Spleen (tissue), 11 donors: ENCODE data around the gene OGN. TPM values are rescaled to one million over a fixed set of nuclear protein-coding genes. Genes with fewer than 3 reads are reported as not detected.

Source experiments
- DNase-seq: peaks from one replicate; pipeline ENCODE4 v3.0.0-alpha.2; 2020
- H3K27ac ChIP-seq, 8 donors: fragments of 200-600 bp; sonication (generic) in 7 of 8; 1 replicate in 4 of 8; 2 replicates in 4 of 8; pipeline versions ENCODE4 v1.5.0 to v1.8.0; 2016 to 2021; ENCODE audit warnings: inconsistent platforms in 4 of 8, mild to moderate bottlenecking in 4 of 8, moderate library complexity in 1 of 8
- H3K27me3 ChIP-seq, 7 donors: fragments of 200-600 bp; sonication (generic) in 6 of 7; replicated peaks in 1 of 7; 1 replicate in 4 of 7; 2 replicates in 3 of 7; pipeline versions ENCODE4 v1.5.0 to v1.8.0; 2016 to 2021; ENCODE audit warnings: inconsistent platforms in 3 of 7, mild to moderate bottlenecking in 1 of 7
- H3K36me3 ChIP-seq, 6 donors: fragments of 200-600 bp; sonication (generic) in 5 of 6; 1 replicate in 4 of 6; 2 replicates in 2 of 6; pipeline versions ENCODE4 v1.5.0 to v1.8.0; 2016 to 2021; ENCODE audit warnings: inconsistent platforms in 2 of 6
- H3K4me1 ChIP-seq, 6 donors: fragments of 200-600 bp; sonication (generic) in 5 of 6; 1 replicate in 3 of 6; 2 replicates in 3 of 6; pipeline versions ENCODE4 v1.5.0 to v1.8.0; 2016 to 2021; ENCODE audit warnings: inconsistent platforms in 3 of 6
- H3K4me3 ChIP-seq, 8 donors: fragments of 200-600 bp; sonication (generic) in 7 of 8; 1 replicate in 4 of 8; 2 replicates in 4 of 8; pipeline versions ENCODE4 v1.5.0 to v1.8.0; 2016 to 2021; ENCODE audit warnings: inconsistent platforms in 4 of 8, mild to moderate bottlenecking in 4 of 8, moderate library complexity in 2 of 8
- H3K9me3 ChIP-seq, 8 donors: fragments of 200-600 bp; sonication (generic) in 7 of 8; 1 replicate in 4 of 8; 2 replicates in 4 of 8; pipeline versions ENCODE4 v1.5.0 to v1.8.0; 2016 to 2021; ENCODE audit warnings: inconsistent platforms in 4 of 8
- CTCF ChIP-seq, 11 experiments: fragments of 200-600 bp in 7 of 11; fragments of 450-650 bp in 4 of 11; sonication (generic) in 4 of 11; IDR thresholded peaks in 8 of 11; conservative IDR thresholded peaks in 3 of 11; 1 replicate in 7 of 11; 2 replicates in 4 of 11; pipeline versions ENCODE4 v1.4.0 to v1.8.0; 2016 to 2021; ENCODE audit warnings: antibody characterized with exemption in 11 of 11, inconsistent platforms in 4 of 11, mild to moderate bottlenecking in 1 of 11
- POLR2A ChIP-seq, 3 donors: fragments of 450-650 bp; IDR thresholded peaks; one replicate each; pipeline ENCODE4 v1.5.1; 2017; ENCODE audit warnings: antibody characterized with exemption in 3 of 3, mild to moderate bottlenecking in 1 of 3
- POLR2AphosphoS5 ChIP-seq, 3 donors: sonication (generic); formaldehyde crosslinking; IDR thresholded peaks; one replicate each; pipeline ENCODE4 v1.5.1; 2017; ENCODE audit warnings: antibody characterized with exemption in 3 of 3
- WGBS, 5 donors: extraction: QIAGEN DNeasy Blood & Tissue Kit in 3 of 5; methylation state at CpG; one replicate each; pipeline versions ENCODE4 v1.1.5 to v1.1.7; 2013 to 2018; 5-methylcytosine and 5-hydroxymethylcytosine counted together
- intact Hi-C: fragments of 100-400 bp; cut with DNase I; formaldehyde crosslinking; loops from one replicate; pipeline ENCODE4 v1.15.0; 2023; ENCODE audit warnings: low total_unique reads
- polyA plus RNA-seq, 3 donors: library from polyadenylated mRNA; stranded (reverse); fragments of 200-250 nt; gene quantifications; one replicate each; pipeline ENCODE4 v1.2.1, GENCODE V29; 2013
- total RNA-seq, 7 donors: library from RNA; depleted of rRNA in 3 of 7; stranded (reverse); fragments of >200 nt in 3 of 7; fragmentation: NEBNext Ultra II Directional in 4 of 7; extraction: Animal tissue kit (Norgen Biotek cat#: 25700) in 4 of 7; gene quantifications; one replicate each; pipeline versions ENCODE4 v1.1.0 to v1.2.1, GENCODE V29; 2016 to 2021
- donor health status: healthy with polysubstance abuse.
- donor health status: DM: no; HTN: no; CAD: no; lungs with moderate emphysema.
- donor health status: DM: no; HTN: no; CAD: no.
- donor health status: Bipolar disorder and iron deficiency.
- donor health status: healthy.
- donor health status: DM: no; HTN: no; CAD: no.
- donor health status: DM: yes; HTN: yes; CAD: no.

Gene OGN
- total and polyA plus RNA-seq, 10 donors, result 0.14 to 1.3 (median 0.57) TPM; not detected in 1

- 78 to 92% (median 87%) methylated on average over 5 of the region's 5 CpGs for WGBS, 5 donors
- no peaks in the 10 kb centered on the region for H3K27me3 ChIP-seq
- no peaks in the 10 kb centered on the region for H3K36me3 ChIP-seq
- DNase-seq, result no peak
- intact Hi-C loops, result loop anchor here (10.0 kb wide), 1 partner anchor 298 kb away; no protein-coding TSS in a partner anchor
- H3K4me1 ChIP-seq, result no peaks in the 10 kb centered on the region
- no peak for TF ChIP-seq POLR2AphosphoS5 (IDR thresholded peaks at IDR 0.05)
- no peak for TF ChIP-seq CTCF (IDR thresholded peaks at IDR 0.05 in 8 of 11, conservative IDR thresholded peaks at IDR 0.05 in 3 of 11)
- no peak for TF ChIP-seq POLR2A (IDR thresholded peaks at IDR 0.05)
- no peak overlapping the region for H3K4me3 ChIP-seq
- H3K27ac ChIP-seq, result no peak overlapping the region
- no peaks in the 10 kb centered on the region for H3K9me3 ChIP-seq
Measured at GRCh38 chr9:92432972-92433548, 28.7 kb upstream of the OGN start.

- H3K36me3 ChIP-seq, result no peaks in the 10 kb centered on the region
- no peaks in the 10 kb centered on the region for H3K4me1 ChIP-seq
- H3K9me3 ChIP-seq, result no peaks in the 10 kb centered on the region
- WGBS, 5 donors, result 80 to 92% (median 87%) methylated on average over 5 of the region's 5 CpGs
- no peak for DNase-seq
- intact Hi-C loops, result loop anchor here (10.0 kb wide), 1 partner anchor 298 kb away; no protein-coding TSS in a partner anchor
- no peak for TF ChIP-seq POLR2A (IDR thresholded peaks at IDR 0.05)
- no peak for TF ChIP-seq POLR2AphosphoS5 (IDR thresholded peaks at IDR 0.05)
- no peak for TF ChIP-seq CTCF (IDR thresholded peaks at IDR 0.05 in 8 of 11, conservative IDR thresholded peaks at IDR 0.05 in 3 of 11)
- H3K27me3 ChIP-seq, result no peaks in the 10 kb centered on the region
- H3K27ac ChIP-seq, result no peak overlapping the region
- H3K4me3 ChIP-seq, result no peak overlapping the region
Measured at GRCh38 chr9:92432350-92432749, 28.0 kb upstream of the OGN start.

GRCh38 chr9:92429836-92430235, 25.5 kb upstream of the OGN start:
- no peak for DNase-seq
- no peaks in the 10 kb centered on the region for H3K4me1 ChIP-seq
- no peak overlapping the region for H3K27ac ChIP-seq
- 69 to 95% (median 77%) methylated on average over 2 of the region's 2 CpGs for WGBS, 5 donors
- no peaks in the 10 kb centered on the region for H3K27me3 ChIP-seq
- intact Hi-C loops, result loop anchor here (10.0 kb wide), 1 partner anchor 295 kb away; no protein-coding TSS in a partner anchor
- TF ChIP-seq CTCF (IDR thresholded peaks at IDR 0.05 in 8 of 11, conservative IDR thresholded peaks at IDR 0.05 in 3 of 11) (no peak), POLR2A (IDR thresholded peaks at IDR 0.05) (no peak), POLR2AphosphoS5 (IDR thresholded peaks at IDR 0.05) (no peak)
- H3K9me3 ChIP-seq, result no peaks in the 10 kb centered on the region
- H3K36me3 ChIP-seq, result no peaks in the 10 kb centered on the region
- no peak overlapping the region for H3K4me3 ChIP-seq

GRCh38 chr9:92426501-92427145, 22.2 kb upstream of the OGN start:
- 81 to 89% (median 88%) methylated on average over 5 of the region's 5 CpGs for WGBS, 5 donors

More at GRCh38 chr9:92426501-92427145, 22.2 kb upstream of the OGN start:
- Histone ChIP-seq H3K27me3 (no peaks in the 10 kb centered on the region), H3K36me3 (no peaks in the 10 kb centered on the region), H3K4me1 (no peaks in the 10 kb centered on the region), H3K4me3 (no peak overlapping the region), H3K27ac (no peak overlapping the region), H3K9me3 (no peaks in the 10 kb centered on the region)
- intact Hi-C loops, result no loop called here
- TF ChIP-seq POLR2A (IDR thresholded peaks at IDR 0.05) (no peak), CTCF (IDR thresholded peaks at IDR 0.05 in 8 of 11, conservative IDR thresholded peaks at IDR 0.05 in 3 of 11) (no peak), POLR2AphosphoS5 (IDR thresholded peaks at IDR 0.05) (no peak)
- no peak for DNase-seq
